Testis (tissue), 3 donors: ENCODE measurements around the gene RSPRY1. TPM values are rescaled to one million over a fixed set of nuclear protein-coding genes. Genes with fewer than 3 reads are reported as not detected.

Source experiments
- DNase-seq: peaks from one replicate; pipeline ENCODE4 v3.0.0-alpha.2; 2019
- H3K27ac ChIP-seq, 2 donors: fragments of 200-600 bp; sonication (generic); one replicate each; pipeline ENCODE4 v1.5.1; 2019
- H3K27me3 ChIP-seq: fragments of 200-600 bp; sonication (generic); one replicate; pipeline ENCODE4 v1.5.1; 2019
- H3K36me3 ChIP-seq: fragments of 200-600 bp; sonication (generic); one replicate; pipeline ENCODE4 v1.5.1; 2017; ENCODE audit warnings: low read depth; ENCODE audit errors: missing control alignments
- H3K4me1 ChIP-seq: fragments of 200-600 bp; sonication (generic); one replicate; pipeline ENCODE4 v1.5.1; 2019
- H3K4me3 ChIP-seq, 2 donors: fragments of 200-600 bp; sonication (generic); one replicate each; pipeline ENCODE4 v1.5.1; 2017 to 2019
- H3K9me3 ChIP-seq: fragments of 200-600 bp; sonication (generic); one replicate; pipeline ENCODE4 v1.5.1; 2017
- CTCF ChIP-seq, 3 experiments: fragments of 450-650 bp in 2 of 3; fragments of 200-600 bp in 1 of 3; sonication (generic) in 1 of 3; IDR thresholded peaks; one replicate each; pipeline ENCODE4 v1.5.1; 2016 to 2019; ENCODE audit warnings: antibody characterized with exemption in 3 of 3, mild to moderate bottlenecking in 2 of 3, moderate library complexity in 1 of 3
- POLR2A ChIP-seq: fragments of 450-650 bp; IDR thresholded peaks from one replicate; pipeline ENCODE4 v1.6.1; 2017; ENCODE audit warnings: antibody characterized with exemption, mild to moderate bottlenecking, moderate library complexity
- WGBS, 2 donors: methylation state at CpG; one replicate each; pipeline ENCODE4 v1.1.5; 2018; 5-methylcytosine and 5-hydroxymethylcytosine counted together
- intact Hi-C: fragments of 100-400 bp; cut with DNase I; formaldehyde crosslinking; loops from one replicate; pipeline ENCODE4 v1.15.1; 2023; ENCODE audit warnings: low total_unique reads
- polyA plus RNA-seq: library from polyadenylated mRNA; stranded (reverse); fragments of 350-450 nt; fragmentation: Illumina TruSeq; extraction: RNeasy Lipid Tissue Mini Kit (QIAGEN cat#74804); gene quantifications from one replicate; pipeline ENCODE4 v1.2.3, GENCODE V29; 2014; ENCODE audit warnings: low read depth, low replicate concordance; ENCODE audit not compliant: insufficient read depth
- total RNA-seq, 2 donors: library from RNA; depleted of rRNA; stranded (reverse); fragments of >200 nt; gene quantifications; one replicate each; pipeline ENCODE4 v1.2.3, GENCODE V29; 2016

Gene RSPRY1
- total and polyA plus RNA-seq, 3 donors from 2014 or later = 53.0 to 81.2 (median 73.3) TPM

- no peak overlapping the region for H3K27ac ChIP-seq
- H3K9me3 ChIP-seq = no peaks in the 10 kb centered on the region
- no peaks in the 10 kb centered on the region for H3K27me3 ChIP-seq
- no peak for DNase-seq
- no peaks in the 10 kb centered on the region for H3K36me3 ChIP-seq
- H3K4me1 ChIP-seq = peaks cover 46% of the 10 kb centered on the region
- TF ChIP-seq CTCF (IDR thresholded peaks at IDR 0.05) (no peak), POLR2A (no peak)
- intact Hi-C loops = no loop called here
- H3K4me3 ChIP-seq = no peak overlapping the region
- WGBS, 2 donors = 67 to 92% methylated on average over 12 to 18 of the region's 18 CpGs
Observed at GRCh38 chr16:57263541-57264351, 77.6 kb downstream of the RSPRY1 start.

- H3K4me1 ChIP-seq = peaks cover 51% of the 10 kb centered on the region
- H3K4me3 ChIP-seq = no peak overlapping the region
- TF ChIP-seq CTCF (IDR thresholded peaks at IDR 0.05) = no peak
- no peak for TF ChIP-seq POLR2A
- H3K27me3 ChIP-seq = no peaks in the 10 kb centered on the region
- no peak for DNase-seq
- no peak overlapping the region for H3K27ac ChIP-seq
- intact Hi-C loops = no loop called here
- no peaks in the 10 kb centered on the region for H3K9me3 ChIP-seq
- H3K36me3 ChIP-seq = no peaks in the 10 kb centered on the region
- 85 to 87% methylated on average over 8 of the region's 8 CpGs for WGBS, 2 donors
Observed at GRCh38 chr16:57264381-57264780, 78.3 kb downstream of the RSPRY1 start.

- Histone ChIP-seq H3K36me3 (no peaks in the 10 kb centered on the region), H3K9me3 (no peaks in the 10 kb centered on the region), H3K4me1 (peaks cover 55% of the 10 kb centered on the region), H3K4me3 (no peak overlapping the region), H3K27me3 (no peaks in the 10 kb centered on the region), H3K27ac (no peak overlapping the region)
- intact Hi-C loops = no loop called here
- no peak for DNase-seq
- 90 to 94% methylated on average over 11 of the region's 11 CpGs for WGBS, 2 donors
- TF ChIP-seq CTCF (IDR thresholded peaks at IDR 0.05) = no peak
Observed at GRCh38 chr16:57264950-57265371, 78.8 kb downstream of the RSPRY1 start.

- H3K4me1 ChIP-seq = peaks cover 54% of the 10 kb centered on the region
- 55% methylated on average over 14 to 16 of the region's 16 CpGs for WGBS, 2 donors
- H3K36me3 ChIP-seq = no peaks in the 10 kb centered on the region
- TF ChIP-seq POLR2A (no peak), CTCF (IDR thresholded peaks at IDR 0.05) (no peak)
- H3K27ac ChIP-seq = peak overlapping the region; percentile 78 to 83
- peak; percentile 93 for DNase-seq
- no peak overlapping the region for H3K4me3 ChIP-seq
- no peaks in the 10 kb centered on the region for H3K9me3 ChIP-seq
- intact Hi-C loops = no loop called here
- no peaks in the 10 kb centered on the region for H3K27me3 ChIP-seq
Observed at GRCh38 chr16:57265850-57266530, 79.9 kb downstream of the RSPRY1 start.
